IPS-18a (cell line): ENCODE measurements around the gene PANX2.

ENCODE experiments used
- H3K27ac ChIP-seq: one replicate; pipeline ENCODE4 v1.5.1; 2013; ENCODE audit warnings: low read length
- H3K27me3 ChIP-seq: one replicate; pipeline ENCODE4 v1.6.1; 2013; ENCODE audit warnings: mild to moderate bottlenecking, low read length; ENCODE audit not compliant: control insufficient read depth, insufficient read depth
- H3K36me3 ChIP-seq: one replicate; pipeline ENCODE4 v1.6.1; 2013; ENCODE audit warnings: low read depth, low read length; ENCODE audit not compliant: control insufficient read depth
- H3K4me1 ChIP-seq: one replicate; pipeline ENCODE4 v1.6.1; 2013; ENCODE audit warnings: low read depth, low read length; ENCODE audit not compliant: control insufficient read depth
- H3K4me3 ChIP-seq: one replicate; pipeline ENCODE4 v1.5.1; 2013; ENCODE audit warnings: low read length
- H3K9ac ChIP-seq: one replicate; pipeline ENCODE4 v1.6.1; 2013; ENCODE audit warnings: mild to moderate bottlenecking, low read length, moderate library complexity
- H3K9me3 ChIP-seq: one replicate; pipeline ENCODE4 v1.6.1; 2013; ENCODE audit warnings: low read depth, low read length; ENCODE audit not compliant: control insufficient read depth

Gene PANX2

GRCh38 chr22:50208939-50209892 is 38.7 kb downstream of the PANX2 start:
- H3K27ac ChIP-seq = no peak overlapping the region
- H3K36me3 ChIP-seq = peaks cover 31% of the 10 kb centered on the region

GRCh38 chr22:50209893-50210292 is 39.4 kb downstream of the PANX2 start:
- Histone ChIP-seq H3K4me1 (peaks cover 4% of the 10 kb centered on the region), H3K9ac (no peak overlapping the region), H3K9me3 (no peaks in the 10 kb centered on the region), H3K4me3 (no peak overlapping the region), H3K27me3 (no peaks in the 10 kb centered on the region), H3K36me3 (peaks cover 34% of the 10 kb centered on the region), H3K27ac (no peak overlapping the region)

More at GRCh38 chr22:50208939-50209892, 38.7 kb downstream of the PANX2 start:
- no peak overlapping the region for H3K9ac ChIP-seq
- H3K9me3 ChIP-seq = no peaks in the 10 kb centered on the region
- no peak overlapping the region for H3K4me3 ChIP-seq
- H3K4me1 ChIP-seq = peaks cover 4% of the 10 kb centered on the region
- H3K27me3 ChIP-seq = no peaks in the 10 kb centered on the region

- H3K4me3 ChIP-seq = no peak overlapping the region
- peaks cover 36% of the 10 kb centered on the region for H3K36me3 ChIP-seq
- H3K27ac ChIP-seq = no peak overlapping the region
These were observed 40.0 kb downstream of the PANX2 start for GRCh38 chr22:50210378-50211139.

GRCh38 chr22:50211147-50211546 is 40.6 kb downstream of the PANX2 start:
- Histone ChIP-seq H3K9ac (no peak overlapping the region), H3K27ac (no peak overlapping the region), H3K9me3 (no peaks in the 10 kb centered on the region), H3K36me3 (peaks cover 39% of the 10 kb centered on the region), H3K4me1 (peaks cover 3% of the 10 kb centered on the region), H3K27me3 (no peaks in the 10 kb centered on the region), H3K4me3 (no peak overlapping the region)

More at GRCh38 chr22:50210378-50211139, 40.0 kb downstream of the PANX2 start:
- Histone ChIP-seq H3K9me3 (no peaks in the 10 kb centered on the region), H3K4me1 (peaks cover 4% of the 10 kb centered on the region), H3K9ac (no peak overlapping the region), H3K27me3 (no peaks in the 10 kb centered on the region)

- H3K9me3 ChIP-seq = no peaks in the 10 kb centered on the region
- no peaks in the 10 kb centered on the region for H3K27me3 ChIP-seq
- H3K36me3 ChIP-seq = peaks cover 43% of the 10 kb centered on the region
- H3K27ac ChIP-seq = no peak overlapping the region
- H3K9ac ChIP-seq = no peak overlapping the region
- H3K4me3 ChIP-seq = no peak overlapping the region
- no peaks in the 10 kb centered on the region for H3K4me1 ChIP-seq
These were observed 42.7 kb downstream of the PANX2 start for GRCh38 chr22:50213263-50213662.

- H3K4me1 ChIP-seq = no peaks in the 10 kb centered on the region
- no peak overlapping the region for H3K27ac ChIP-seq
- H3K9me3 ChIP-seq = no peaks in the 10 kb centered on the region
- no peaks in the 10 kb centered on the region for H3K27me3 ChIP-seq
- no peak overlapping the region for H3K4me3 ChIP-seq
- peaks cover 49% of the 10 kb centered on the region for H3K36me3 ChIP-seq
- H3K9ac ChIP-seq = no peak overlapping the region
These were observed 44.9 kb downstream of the PANX2 start for GRCh38 chr22:50215297-50216054.

GRCh38 chr22:50216055-50216683 is 45.6 kb downstream of the PANX2 start:
- Histone ChIP-seq H3K36me3 (peaks cover 51% of the 10 kb centered on the region), H3K27me3 (no peaks in the 10 kb centered on the region), H3K27ac (no peak overlapping the region), H3K9ac (no peak overlapping the region), H3K4me1 (no peaks in the 10 kb centered on the region), H3K4me3 (no peak overlapping the region), H3K9me3 (no peaks in the 10 kb centered on the region)

- peaks cover 48% of the 10 kb centered on the region for H3K36me3 ChIP-seq
- H3K27me3 ChIP-seq = no peaks in the 10 kb centered on the region
- no peaks in the 10 kb centered on the region for H3K4me1 ChIP-seq
- H3K9ac ChIP-seq = no peak overlapping the region
- H3K27ac ChIP-seq = no peak overlapping the region
- H3K4me3 ChIP-seq = no peak overlapping the region
- no peaks in the 10 kb centered on the region for H3K9me3 ChIP-seq
These were observed 46.4 kb downstream of the PANX2 start for GRCh38 chr22:50216684-50217520.

GRCh38 chr22:50217543-50218152 is 47.1 kb downstream of the PANX2 start:
- Histone ChIP-seq H3K9me3 (no peaks in the 10 kb centered on the region), H3K4me1 (no peaks in the 10 kb centered on the region), H3K27me3 (no peaks in the 10 kb centered on the region), H3K4me3 (no peak overlapping the region), H3K27ac (no peak overlapping the region), H3K9ac (no peak overlapping the region), H3K36me3 (peaks cover 51% of the 10 kb centered on the region)
